ENCODE data around the gene PSD.

Gene PSD

DNA sequence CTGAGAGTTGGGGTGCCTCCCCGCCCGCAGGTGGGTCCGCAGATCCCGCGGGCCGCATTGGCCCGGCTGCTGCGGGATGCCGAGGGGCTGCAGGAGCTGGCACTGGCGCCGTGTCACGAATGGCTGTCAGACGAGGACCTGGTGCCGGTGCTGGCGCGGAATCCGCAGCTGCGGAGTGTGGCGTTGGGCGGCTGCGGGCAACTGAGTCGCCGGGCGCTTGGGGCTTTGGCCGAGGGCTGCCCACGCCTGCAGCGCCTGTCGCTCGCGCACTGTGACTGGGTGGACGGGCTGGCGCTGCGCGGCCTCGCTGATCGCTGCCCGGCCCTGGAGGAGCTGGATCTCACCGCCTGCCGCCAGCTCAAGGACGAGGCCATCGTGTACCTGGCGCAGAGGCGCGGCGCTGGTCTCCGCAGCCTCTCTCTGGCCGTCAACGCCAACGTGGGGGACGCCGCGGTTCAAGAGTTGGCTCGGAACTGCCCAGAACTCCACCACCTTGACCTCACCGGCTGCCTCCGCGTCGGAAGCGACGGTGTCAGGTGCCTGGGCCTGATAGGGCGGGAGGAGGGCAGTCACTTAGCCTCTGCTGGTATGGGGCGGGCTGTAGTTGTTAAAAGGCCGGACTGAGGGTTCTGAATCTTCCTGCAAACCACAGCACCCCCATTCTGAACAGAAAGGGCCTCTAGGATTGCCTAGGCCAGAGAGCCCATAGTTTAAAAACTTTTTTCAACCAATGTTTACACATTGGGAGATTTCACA is 3.4 kb upstream of the PSD start:
- in situ Hi-C loops (cut with HindIII; ENCODE audit: low sequenced_read_pairs): no loop called here

- in situ Hi-C loops (cut with HindIII; ENCODE audit: low sequenced_read_pairs): no loop called here
Observed at GRCh38 chr10:102421507-102421756, 2.8 kb upstream of the PSD start.

DNA sequence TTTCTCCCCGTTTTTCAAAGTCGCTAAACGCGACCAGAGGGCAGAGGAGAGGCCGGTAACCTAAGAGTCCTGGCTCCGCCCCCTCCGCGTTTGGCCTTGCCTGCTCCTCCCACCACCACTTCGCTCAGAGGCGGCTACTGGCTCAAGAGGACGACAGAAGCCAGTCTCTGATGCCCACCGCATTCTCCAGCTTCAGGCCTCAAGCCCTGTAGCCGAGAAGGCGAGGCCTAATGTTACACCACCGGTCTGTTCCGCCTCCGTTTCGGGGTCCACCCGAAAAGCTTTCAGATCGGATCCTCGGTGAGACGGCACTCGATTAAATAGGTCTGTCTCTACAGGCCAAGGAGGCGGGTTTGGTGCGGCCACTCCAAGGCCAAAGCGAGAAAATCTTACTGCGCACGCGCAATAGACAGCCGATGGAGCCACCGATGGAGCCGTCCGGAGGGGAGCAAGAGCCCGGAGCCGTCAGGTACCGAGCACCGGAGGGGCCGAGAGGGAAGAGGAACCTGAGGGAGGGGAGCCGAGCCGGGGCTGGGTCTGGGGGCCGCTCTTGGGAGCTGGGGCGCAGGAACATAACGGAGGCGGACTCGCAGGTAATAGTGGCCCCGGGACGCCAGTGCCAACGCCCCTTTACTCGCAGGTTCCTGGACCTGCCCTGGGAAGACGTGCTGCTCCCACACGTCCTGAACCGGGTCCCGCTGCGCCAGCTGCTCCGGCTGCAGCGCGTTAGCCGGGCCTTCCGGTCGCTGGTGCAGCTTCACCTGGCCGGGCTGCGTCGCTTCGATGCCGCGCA is 2.3 kb upstream of the PSD start, which contains the start of gene FBXL15:
FBXL15 (plus strand) TSS at position 123 of the 793 bp plus-strand sequence; CDS start at position 417, 294 bp downstream.
- in situ Hi-C loops (cut with HindIII; ENCODE audit: low sequenced_read_pairs): no loop called here

DNA sequence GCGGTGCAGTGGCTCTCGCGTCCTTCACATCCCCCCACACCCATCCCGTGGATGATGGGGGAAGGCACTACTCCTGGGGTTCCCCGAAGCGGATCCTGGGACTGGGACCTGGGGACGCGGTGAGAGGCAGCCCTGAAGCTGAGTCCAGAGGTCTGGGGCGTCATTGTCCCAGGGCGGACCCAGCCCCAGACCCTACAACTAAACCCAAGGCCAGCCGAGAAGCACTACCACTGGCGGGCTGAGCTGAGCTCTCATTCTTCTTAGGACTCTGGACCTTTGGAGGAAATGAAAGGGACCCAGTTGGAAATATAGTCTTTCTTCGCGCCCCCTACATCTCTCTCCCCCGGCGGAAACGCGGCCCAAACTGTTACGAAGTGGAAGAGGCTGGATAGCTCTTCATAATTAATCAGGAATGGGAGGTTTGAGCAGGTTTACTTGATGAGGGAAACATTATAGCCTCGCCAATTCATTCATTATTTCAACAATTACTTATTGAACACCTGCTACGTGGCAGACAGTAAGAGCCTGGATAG is 1.7 kb upstream of the PSD start:
- in situ Hi-C loops (cut with HindIII; ENCODE audit: low sequenced_read_pairs): no loop called here

- in situ Hi-C loops (cut with HindIII; ENCODE audit: low sequenced_read_pairs): no loop called here
Observed at GRCh38 chr10:102419269-102420180, 940 bp upstream of the PSD start.

- in situ Hi-C loops (cut with HindIII; ENCODE audit: low sequenced_read_pairs): no loop called here
Observed at GRCh38 chr10:102416695-102417094, 1.9 kb downstream of the PSD start.

DNA sequence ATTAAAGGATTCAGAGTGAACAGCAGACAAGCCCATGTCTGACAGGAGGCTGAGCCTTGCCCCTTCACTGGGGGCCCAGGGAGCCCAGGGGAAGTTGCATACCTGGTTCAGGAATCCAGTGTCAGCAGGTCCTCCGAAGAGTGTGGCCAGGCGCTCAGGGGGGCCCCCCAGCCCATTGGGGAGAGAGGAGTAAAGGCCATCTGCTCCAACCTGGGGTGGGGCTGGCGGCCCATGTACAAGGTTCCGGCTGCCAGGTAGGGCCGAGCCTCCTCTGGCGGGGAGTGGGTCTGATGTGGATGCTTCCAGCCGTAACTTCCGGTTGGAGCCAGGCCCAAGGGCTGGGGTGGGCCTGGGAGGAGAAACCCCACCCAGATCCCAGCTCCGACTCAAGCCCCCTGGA is 2.3 kb downstream of the PSD start:
- in situ Hi-C loops (cut with HindIII; ENCODE audit: low sequenced_read_pairs): no loop called here

GRCh38 chr10:102414749-102415148 is 3.8 kb downstream of the PSD start:
- in situ Hi-C loops (cut with HindIII; ENCODE audit: low sequenced_read_pairs): no loop called here

- in situ Hi-C loops (cut with HindIII; ENCODE audit: low sequenced_read_pairs): no loop called here
Observed at GRCh38 chr10:102413806-102414561, 4.6 kb downstream of the PSD start.

DNA sequence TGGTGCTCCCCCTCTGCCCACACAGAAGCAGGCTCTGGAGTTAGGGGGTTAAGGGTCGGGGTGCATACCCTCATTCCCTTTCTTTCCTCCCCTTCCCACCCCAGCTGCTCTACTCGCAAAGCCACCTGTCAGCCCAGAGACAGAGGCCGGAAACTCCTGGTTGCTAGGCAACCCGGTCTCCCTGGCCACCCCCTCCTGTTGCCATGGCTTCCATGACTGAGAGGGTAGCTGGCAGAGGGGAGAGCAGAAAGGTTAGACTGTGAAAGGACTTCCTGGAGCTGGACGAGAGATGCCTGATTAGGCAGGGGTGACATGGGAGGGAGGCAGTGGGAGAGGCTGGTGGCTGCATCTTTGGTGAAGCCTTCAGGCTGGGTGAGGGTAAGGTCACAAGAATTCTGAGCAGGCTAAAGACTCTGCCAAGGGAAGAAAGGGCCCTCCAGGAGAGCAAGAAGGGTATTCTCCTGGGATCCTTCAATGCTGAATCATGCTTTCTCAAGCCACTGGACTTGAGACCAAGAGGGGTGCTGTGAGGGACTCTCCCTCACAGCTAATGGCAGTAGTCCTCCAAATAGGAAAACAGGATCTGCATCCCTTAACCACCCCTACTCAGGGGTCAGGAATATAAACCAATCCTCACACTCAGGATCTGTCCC is 5.4 kb downstream of the PSD start:
- in situ Hi-C loops (cut with HindIII; ENCODE audit: low sequenced_read_pairs): no loop called here

DNA sequence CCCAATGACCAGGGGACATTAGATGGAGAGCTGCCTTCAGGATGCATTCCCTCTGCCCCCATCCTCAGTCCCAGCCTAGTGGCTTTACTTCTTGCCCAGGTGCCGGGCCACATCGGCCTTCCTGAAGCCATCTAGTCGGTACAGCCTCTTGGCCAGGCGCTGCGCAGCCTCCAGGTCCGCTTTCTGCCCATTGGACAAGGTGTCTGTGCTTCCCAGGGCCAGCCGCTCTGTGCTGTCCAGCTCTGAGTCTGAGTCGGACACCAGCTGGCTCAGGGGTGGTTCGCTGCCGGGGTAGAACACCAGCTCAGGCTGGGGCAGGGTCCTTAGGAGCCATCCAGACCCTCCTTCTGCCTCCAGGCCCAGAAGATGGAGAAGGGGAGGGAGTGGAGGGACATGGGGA is 6.3 kb downstream of the PSD start:
- in situ Hi-C loops (cut with HindIII; ENCODE audit: low sequenced_read_pairs): no loop called here

GRCh38 chr10:102411341-102412255 is 7.0 kb downstream of the PSD start:
- in situ Hi-C loops (cut with HindIII; ENCODE audit: low sequenced_read_pairs): no loop called here

DNA sequence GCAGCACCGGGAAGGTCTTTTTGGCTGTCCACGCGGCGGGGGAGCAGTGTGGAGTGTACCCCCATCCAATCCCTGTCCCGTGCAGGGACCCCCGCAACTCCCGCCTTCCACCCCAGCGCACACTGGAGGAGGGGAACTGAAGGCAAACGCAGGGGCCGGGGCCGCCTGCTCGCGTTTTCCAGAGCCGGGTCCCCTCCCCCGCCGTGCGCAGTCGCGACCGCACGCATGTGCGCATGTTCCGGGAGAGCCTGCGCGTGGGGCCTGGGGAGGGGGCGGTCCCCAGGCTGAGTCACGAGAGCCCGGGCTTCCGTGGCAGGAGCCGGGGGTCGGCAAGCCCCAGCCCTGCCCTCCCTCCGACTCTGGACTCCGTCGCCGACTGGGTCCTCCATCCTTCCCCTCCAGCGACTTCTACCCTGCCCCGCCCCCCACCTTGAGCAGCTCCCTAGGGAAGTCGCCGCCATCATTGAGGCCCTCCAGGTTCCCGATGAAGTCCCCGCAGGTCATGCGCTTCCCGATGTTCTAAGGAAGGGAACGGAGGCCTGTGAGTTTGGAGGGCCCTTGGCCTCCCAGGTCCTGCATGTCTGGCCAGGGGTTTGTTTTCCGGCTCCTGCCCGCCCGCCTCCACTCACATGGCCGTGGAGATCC is 8.0 kb downstream of the PSD start:
- in situ Hi-C loops (cut with HindIII; ENCODE audit: low sequenced_read_pairs): no loop called here

DNA sequence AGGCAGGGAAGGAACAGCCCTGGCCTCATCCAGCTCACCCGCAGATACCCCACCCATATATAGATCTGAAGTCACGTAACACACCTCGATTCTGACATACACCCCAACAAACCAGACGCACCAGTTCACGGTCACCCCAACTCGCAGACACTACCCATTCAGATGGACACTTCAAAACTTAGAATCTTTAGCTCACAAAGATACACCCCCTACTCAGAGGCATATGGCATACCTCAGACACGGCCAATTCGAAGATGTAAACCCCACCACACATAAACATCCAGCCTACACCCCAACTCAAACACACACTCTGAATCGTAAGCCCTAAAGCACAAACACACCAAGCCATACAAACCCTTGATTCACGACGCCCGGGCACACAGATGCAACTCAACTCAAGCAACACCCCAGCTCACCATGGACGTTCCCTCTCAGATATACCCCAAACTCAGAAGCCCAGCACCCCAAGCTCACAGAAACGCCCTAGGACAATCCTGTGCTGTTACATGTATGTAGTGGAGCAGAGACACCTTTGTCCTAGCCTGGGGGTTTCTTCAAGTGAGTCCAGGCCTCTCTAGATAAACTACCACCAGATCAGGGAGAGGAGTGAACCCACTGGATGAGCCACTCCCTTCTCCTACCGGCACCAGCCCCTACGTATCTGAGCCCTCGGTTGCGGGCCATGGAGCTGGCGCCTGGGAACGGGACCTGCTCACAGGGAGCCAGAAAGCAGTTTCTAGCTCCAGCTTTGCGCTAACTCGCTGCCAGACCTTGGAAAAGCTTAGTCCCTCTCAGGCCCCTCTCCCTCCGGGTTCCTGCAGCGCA is 8.8 kb downstream of the PSD start:
- in situ Hi-C loops (cut with HindIII; ENCODE audit: low sequenced_read_pairs): no loop called here

GRCh38 chr10:102408728-102409603 is 9.6 kb downstream of the PSD start:
- in situ Hi-C loops (cut with HindIII; ENCODE audit: low sequenced_read_pairs): no loop called here

- in situ Hi-C loops (cut with HindIII; ENCODE audit: low sequenced_read_pairs): no loop called here
Observed at GRCh38 chr10:102408131-102408727, 10.4 kb downstream of the PSD start.
